Measurements from ENCODE around the gene RAMACL.

Gene RAMACL

DNA sequence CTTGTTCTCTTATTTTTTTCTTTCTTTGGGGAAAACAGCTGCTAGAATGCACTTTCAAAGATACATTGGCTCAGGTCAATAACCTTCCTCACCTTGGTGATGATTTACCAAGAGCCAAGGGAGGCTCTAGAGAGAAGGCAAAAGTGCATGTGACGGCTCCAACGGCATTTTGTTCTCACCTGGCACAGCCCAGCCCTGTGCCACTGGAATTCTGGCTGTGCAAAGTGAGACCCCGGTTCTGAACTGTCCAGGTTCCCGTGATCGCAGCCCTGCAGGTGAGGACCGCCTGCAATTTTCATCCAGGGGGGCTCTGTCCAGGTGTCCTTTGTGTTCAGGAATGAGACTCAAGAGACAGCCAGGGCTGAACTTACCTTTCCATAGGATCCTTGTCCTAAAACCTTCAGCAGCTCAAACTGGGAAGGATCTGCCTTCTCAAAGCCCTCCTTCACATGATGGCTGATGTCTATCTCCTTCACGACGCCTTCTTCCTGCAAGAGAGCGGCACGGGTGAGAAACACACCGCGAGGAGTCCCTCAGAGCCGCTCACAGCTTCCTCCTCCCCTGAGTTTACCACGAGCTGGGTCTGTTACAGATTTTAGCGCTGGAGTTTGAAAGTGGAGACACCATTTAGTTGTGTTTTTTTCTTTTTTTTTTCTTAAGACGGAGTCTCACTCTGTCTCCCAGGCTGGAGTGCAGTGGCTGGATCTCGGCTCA, 48.0 kb downstream of the RAMACL start:
- DNase-seq, result no peak
- Histone ChIP-seq H3K9me3 (ENCODE audit: severe bottlenecking) (no peaks in the 10 kb centered on the region), H3K4me3 (ENCODE audit: low read depth, low read length) (no peak overlapping the region), H3K27ac (no peak overlapping the region), H3K36me3 (no peaks in the 10 kb centered on the region; the same call in 1 of the 2 replicates), H3K27me3 (ENCODE audit: insufficient read depth, low read depth, severe bottlenecking) (no peaks in the 10 kb centered on the region)
- TF ChIP-seq, protein P1, sequence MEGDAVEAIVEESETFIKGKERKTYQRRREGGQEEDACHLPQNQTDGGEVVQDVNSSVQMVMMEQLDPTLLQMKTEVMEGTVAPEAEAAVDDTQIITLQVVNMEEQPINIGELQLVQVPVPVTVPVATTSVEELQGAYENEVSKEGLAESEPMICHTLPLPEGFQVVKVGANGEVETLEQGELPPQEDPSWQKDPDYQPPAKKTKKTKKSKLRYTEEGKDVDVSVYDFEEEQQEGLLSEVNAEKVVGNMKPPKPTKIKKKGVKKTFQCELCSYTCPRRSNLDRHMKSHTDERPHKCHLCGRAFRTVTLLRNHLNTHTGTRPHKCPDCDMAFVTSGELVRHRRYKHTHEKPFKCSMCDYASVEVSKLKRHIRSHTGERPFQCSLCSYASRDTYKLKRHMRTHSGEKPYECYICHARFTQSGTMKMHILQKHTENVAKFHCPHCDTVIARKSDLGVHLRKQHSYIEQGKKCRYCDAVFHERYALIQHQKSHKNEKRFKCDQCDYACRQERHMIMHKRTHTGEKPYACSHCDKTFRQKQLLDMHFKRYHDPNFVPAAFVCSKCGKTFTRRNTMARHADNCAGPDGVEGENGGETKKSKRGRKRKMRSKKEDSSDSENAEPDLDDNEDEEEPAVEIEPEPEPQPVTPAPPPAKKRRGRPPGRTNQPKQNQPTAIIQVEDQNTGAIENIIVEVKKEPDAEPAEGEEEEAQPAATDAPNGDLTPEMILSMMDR (IDR thresholded peaks at IDR 0.05; ENCODE audit: low read depth, low read length), result no peak

DNA sequence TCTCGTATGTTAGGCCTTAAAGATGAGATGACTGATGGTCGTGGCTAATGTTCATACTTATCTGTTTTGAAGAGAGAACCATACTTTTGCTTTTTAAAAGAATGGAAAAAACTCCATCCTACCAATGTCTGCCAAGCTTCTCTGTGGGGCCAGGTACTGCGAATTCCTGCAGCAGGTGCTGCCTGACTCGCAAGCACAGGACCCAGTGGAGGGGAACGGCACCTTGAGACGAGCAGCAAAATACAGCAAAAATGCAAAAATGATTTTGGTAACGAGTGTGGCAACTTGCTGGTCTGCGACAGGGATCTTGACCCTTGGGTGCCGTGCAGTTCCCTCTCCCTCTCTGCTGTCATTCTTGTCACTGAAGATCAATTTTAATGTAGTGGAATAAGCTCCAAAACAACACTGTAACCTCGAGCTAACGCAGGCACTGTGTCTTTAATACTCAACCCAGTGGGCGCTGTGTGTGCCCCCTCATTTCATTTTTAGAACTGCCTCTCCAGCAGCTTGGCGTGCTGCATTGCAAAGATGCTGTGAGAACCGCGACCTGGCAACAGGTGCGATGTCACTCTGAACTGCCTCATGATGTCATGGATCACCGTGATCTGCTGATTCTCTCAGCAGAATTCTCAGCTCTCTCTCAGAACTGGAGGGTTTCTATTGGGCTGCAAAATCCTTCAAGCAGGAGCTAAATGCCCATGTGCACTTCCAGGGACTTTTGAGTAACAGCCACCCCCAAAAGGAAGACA, 51.6 kb downstream of the RAMACL start:
- DNase-seq, result no peak
- Histone ChIP-seq H3K9me3 (ENCODE audit: severe bottlenecking) (no peaks in the 10 kb centered on the region), H3K27ac (no peak overlapping the region), H3K36me3 (no peaks in the 10 kb centered on the region; the same call in 1 of the 2 replicates), H3K4me3 (ENCODE audit: low read depth, low read length) (no peak overlapping the region), H3K27me3 (ENCODE audit: insufficient read depth, low read depth, severe bottlenecking) (no peaks in the 10 kb centered on the region)
- TF ChIP-seq, protein P1 (IDR thresholded peaks at IDR 0.05; ENCODE audit: low read depth, low read length), result no peak

DNA sequence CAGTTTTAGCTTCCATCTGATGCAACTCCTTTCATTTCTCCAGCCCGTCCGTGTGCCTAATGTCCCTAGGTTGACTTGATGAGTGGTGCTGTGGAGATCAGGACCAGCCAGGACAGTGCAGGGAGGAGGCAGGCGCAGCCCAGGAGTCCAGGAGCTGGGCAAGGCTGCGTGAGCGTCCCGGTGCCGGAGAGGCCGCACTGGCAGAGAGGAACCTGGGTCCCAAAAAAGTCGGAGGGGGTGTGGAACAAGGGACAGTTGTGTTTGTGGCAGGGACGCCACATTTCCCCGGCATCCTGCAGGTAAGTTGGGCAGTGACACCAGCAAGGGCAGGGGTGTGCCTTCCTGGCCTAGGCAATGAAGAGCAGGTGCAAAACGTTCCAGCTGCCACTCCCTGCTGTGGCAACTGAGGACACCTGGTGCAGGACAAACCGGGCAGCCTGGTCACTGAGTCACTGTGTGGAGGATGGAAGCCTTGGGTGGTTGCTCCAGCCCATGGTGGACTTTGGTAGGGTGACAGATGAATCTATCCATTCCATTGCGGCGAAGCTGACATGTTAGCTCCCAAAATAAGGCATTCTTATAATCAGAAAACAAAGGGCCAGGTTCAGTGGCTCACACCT, 53.2 kb downstream of the RAMACL start:
- H3K27ac ChIP-seq, result no peak overlapping the region
- peaks cover 3% of the 10 kb centered on the region for H3K9me3 ChIP-seq (ENCODE audit: severe bottlenecking)
- H3K4me3 ChIP-seq (ENCODE audit: low read depth, low read length), result no peak overlapping the region
- no peaks in the 10 kb centered on the region for H3K27me3 ChIP-seq (ENCODE audit: insufficient read depth, low read depth, severe bottlenecking)
- TF ChIP-seq, protein P1 (IDR thresholded peaks at IDR 0.05; ENCODE audit: low read depth, low read length), result no peak
- H3K36me3 ChIP-seq, result no peaks in the 10 kb centered on the region; the same call in 1 of the 2 replicates
- no peak for DNase-seq

Data from WERI-Rb-1 (cell line).